Keratinocyte (primary cell): ENCODE measurements around the gene DNHD1. TPM values are rescaled to one million over a fixed set of nuclear protein-coding genes. Genes with fewer than 3 reads are reported as not detected.

Experiments
- DNase-seq: peaks from one replicate; pipeline ENCODE4 v3.0.0-alpha.2; 2011; ENCODE audit warnings: low read depth, missing footprints, low spot score
- FAIRE-seq: peaks from 2 replicates; lab custom pipeline; 2011; peaks lifted over from hg19 to GRCh38; lab: Jason Lieb, UNC
- H2AFZ ChIP-seq: 2 replicates; pipeline ENCODE4 v1.6.0; 2012; ENCODE audit warnings: low read length, control low read depth, inconsistent platforms; ENCODE audit not compliant: control insufficient read depth
- H3K27ac ChIP-seq: 2 replicates; pipeline ENCODE4 v1.5.1; 2011; ENCODE audit warnings: low read length; ENCODE audit not compliant: control insufficient read depth, insufficient read depth
- H3K27me3 ChIP-seq: 3 replicates; pipeline ENCODE4 v1.6.0; 2011; ENCODE audit warnings: low read length; ENCODE audit not compliant: control insufficient read depth, insufficient read depth; ENCODE audit errors: extremely low read depth
- H3K36me3 ChIP-seq, 2 experiments: 2 replicates in 1 of 2; 3 replicates in 1 of 2; pipeline ENCODE4 v1.5.1; 2011; ENCODE audit warnings: low read length in 2 of 2, mild to moderate bottlenecking in 1 of 2; ENCODE audit not compliant: control insufficient read depth in 2 of 2, insufficient read depth in 2 of 2; ENCODE audit errors: extremely low read depth in 1 of 2
- H3K4me1 ChIP-seq: 3 replicates; pipeline ENCODE4 v1.5.1; 2011; ENCODE audit warnings: low read length; ENCODE audit not compliant: control insufficient read depth, insufficient read depth; ENCODE audit errors: extremely low read depth
- H3K4me2 ChIP-seq: 3 replicates; pipeline ENCODE4 v1.6.0; 2011; ENCODE audit warnings: low read depth, low read length; ENCODE audit not compliant: control insufficient read depth, insufficient read depth; ENCODE audit errors: extremely low read depth
- H3K4me3 ChIP-seq, 3 experiments: fragments of 200-600 bp in 1 of 3; sonication (generic) in 1 of 3; 2 replicates in 2 of 3; 3 replicates in 1 of 3; pipeline ENCODE4 v1.5.1; 2011 to 2016; ENCODE audit warnings: low read length in 3 of 3, mild to moderate bottlenecking in 3 of 3, control low read depth in 2 of 3, inconsistent platforms in 1 of 3, low read depth in 1 of 3, mixed read lengths in 1 of 3, mixed run types in 1 of 3, moderate library complexity in 1 of 3; ENCODE audit not compliant: control insufficient read depth in 2 of 3, insufficient read depth in 2 of 3; ENCODE audit errors: extremely low read depth in 1 of 3
- H3K79me2 ChIP-seq: 2 replicates; pipeline ENCODE4 v1.6.0; 2012; ENCODE audit warnings: low read length; ENCODE audit not compliant: control insufficient read depth, insufficient read depth
- H3K9ac ChIP-seq: 3 replicates; pipeline ENCODE4 v1.6.0; 2011; ENCODE audit warnings: low read length; ENCODE audit not compliant: control insufficient read depth, insufficient read depth; ENCODE audit errors: extremely low read depth
- H3K9me1 ChIP-seq: 3 replicates; pipeline ENCODE4 v1.6.0; 2011; ENCODE audit warnings: low read length; ENCODE audit not compliant: control insufficient read depth, insufficient read depth; ENCODE audit errors: extremely low read depth
- H3K9me3 ChIP-seq: 2 replicates; pipeline ENCODE4 v1.5.1; 2012; ENCODE audit warnings: low read depth, low read length; ENCODE audit not compliant: control insufficient read depth
- H4K20me1 ChIP-seq: 3 replicates; pipeline ENCODE4 v1.6.0; 2011; ENCODE audit warnings: low read length; ENCODE audit not compliant: control insufficient read depth, insufficient read depth; ENCODE audit errors: extremely low read depth
- EZH2 ChIP-seq: IDR thresholded peaks from one replicate; pipeline ENCODE4 v1.6.1; 2012; ENCODE audit warnings: inconsistent platforms, mild to moderate bottlenecking, low read length, moderate library complexity
- dilution Hi-C: fragments of 300-500 bp; cut with MboI; formaldehyde crosslinking; loops from one replicate; pipeline ENCODE4 v1.7.0; 2020; ENCODE audit warnings: low sequenced_read_pairs; ENCODE audit not compliant: extremely low pct_ligation_motif_present
- polyA plus RNA-seq, 5 experiments: library from polyadenylated mRNA; depleted of rRNA in 3 of 5; stranded (reverse) in 3 of 5; stranded (forward) in 1 of 5; unstranded in 1 of 5; fragments of >200 nt; gene quantifications; 1 replicate in 1 of 5; 2 replicates in 3 of 5; 3 replicates in 1 of 5; pipeline versions ENCODE4 v1.2.1 to v1.2.3, GENCODE V29; 2011 to 2012; ENCODE audit warnings: missing spikeins in 2 of 5, low read depth in 1 of 5, low replicate concordance in 1 of 5
- TF ChIP-seq, protein P1 (sequence below), 3 experiments: IDR thresholded peaks in 1 of 3; conservative IDR thresholded peaks in 1 of 3; optimal IDR thresholded peaks in 1 of 3; 2 replicates in 2 of 3; 3 replicates in 1 of 3; pipeline versions ENCODE3 to v1.5.1; 2011; ENCODE audit warnings: low read length in 3 of 3, mild to moderate bottlenecking in 3 of 3, moderate library complexity in 2 of 3, control low read depth in 1 of 3, inconsistent platforms in 1 of 3; ENCODE audit not compliant: insufficient read depth in 2 of 3; ENCODE audit errors: extremely low read depth in 1 of 3

The DNHD1 gene
- polyA plus RNA-seq, 1 donor (not counting 4 experiments of a cell fraction or from before 2014, with no cell fraction given), result 2.9 TPM

DNA sequence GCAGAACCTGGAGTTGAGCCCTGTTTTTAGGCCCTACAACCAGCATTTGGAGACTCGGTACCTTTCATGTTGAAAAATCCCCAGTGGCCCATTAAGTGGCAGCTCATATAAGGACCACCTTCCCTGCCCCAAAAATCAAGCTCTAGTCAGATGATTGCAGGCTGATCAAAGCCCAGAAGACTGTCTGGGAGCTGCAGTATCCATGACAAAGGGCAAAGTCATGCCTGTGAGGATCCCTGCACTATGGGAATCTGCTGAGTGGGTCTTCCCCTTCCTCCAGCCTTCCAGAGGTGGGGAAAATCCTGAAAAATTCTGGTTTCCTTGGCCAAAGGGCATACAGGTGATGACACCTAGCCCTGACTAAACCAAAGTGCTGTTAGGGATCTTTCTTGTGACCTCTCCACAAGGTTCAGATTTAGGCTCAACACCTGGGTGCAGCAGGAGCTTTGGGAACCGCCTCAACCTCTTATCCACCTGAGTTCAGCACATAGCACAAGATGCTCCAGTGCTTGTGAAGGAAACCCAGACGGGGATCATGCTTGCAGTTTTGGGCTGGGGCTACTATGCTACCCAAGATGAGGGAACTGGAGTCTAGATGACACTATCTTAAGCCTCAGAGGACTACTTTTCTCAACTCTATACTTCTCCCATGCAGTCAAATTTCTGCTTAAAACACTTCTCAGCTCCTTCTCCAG, 22.1 kb upstream of the DNHD1 start:
- no peak for DNase-seq
- peak overlapping the region; percentile 78 for H3K9ac ChIP-seq
- peaks cover 15% of the 10 kb centered on the region for H3K4me1 ChIP-seq
- peaks cover 23 to 30% of the 10 kb centered on the region in 2 experiments for H3K36me3 ChIP-seq
- H3K4me3 ChIP-seq, result no peak overlapping the region
- TF ChIP-seq EZH2, result no peak
- TF ChIP-seq, protein P1, sequence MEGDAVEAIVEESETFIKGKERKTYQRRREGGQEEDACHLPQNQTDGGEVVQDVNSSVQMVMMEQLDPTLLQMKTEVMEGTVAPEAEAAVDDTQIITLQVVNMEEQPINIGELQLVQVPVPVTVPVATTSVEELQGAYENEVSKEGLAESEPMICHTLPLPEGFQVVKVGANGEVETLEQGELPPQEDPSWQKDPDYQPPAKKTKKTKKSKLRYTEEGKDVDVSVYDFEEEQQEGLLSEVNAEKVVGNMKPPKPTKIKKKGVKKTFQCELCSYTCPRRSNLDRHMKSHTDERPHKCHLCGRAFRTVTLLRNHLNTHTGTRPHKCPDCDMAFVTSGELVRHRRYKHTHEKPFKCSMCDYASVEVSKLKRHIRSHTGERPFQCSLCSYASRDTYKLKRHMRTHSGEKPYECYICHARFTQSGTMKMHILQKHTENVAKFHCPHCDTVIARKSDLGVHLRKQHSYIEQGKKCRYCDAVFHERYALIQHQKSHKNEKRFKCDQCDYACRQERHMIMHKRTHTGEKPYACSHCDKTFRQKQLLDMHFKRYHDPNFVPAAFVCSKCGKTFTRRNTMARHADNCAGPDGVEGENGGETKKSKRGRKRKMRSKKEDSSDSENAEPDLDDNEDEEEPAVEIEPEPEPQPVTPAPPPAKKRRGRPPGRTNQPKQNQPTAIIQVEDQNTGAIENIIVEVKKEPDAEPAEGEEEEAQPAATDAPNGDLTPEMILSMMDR (optimal IDR thresholded peaks at IDR 0.05 in 1 of 3, IDR thresholded peaks at IDR 0.05 in 1 of 3, conservative IDR thresholded peaks at IDR 0.05 in 1 of 3; ENCODE audit: extremely low read depth in 1 of 3, insufficient read depth in 2 of 3, low read length in 3 of 3), result no peak
- H3K9me1 ChIP-seq, result peaks cover 2% of the 10 kb centered on the region
- peak overlapping the region; percentile 78 for H3K27ac ChIP-seq
- dilution Hi-C loops, result no loop called here
- H3K4me2 ChIP-seq, result peak overlapping the region; percentile 94
- no peaks in the 10 kb centered on the region for H3K27me3 ChIP-seq
- H4K20me1 ChIP-seq, result no peaks in the 10 kb centered on the region
- peak; percentile 68 for FAIRE-seq
- no peaks in the 10 kb centered on the region for H3K9me3 ChIP-seq
- H2AFZ ChIP-seq, result no peak overlapping the region
- H3K79me2 ChIP-seq, result peaks cover 20% of the 10 kb centered on the region

DNA sequence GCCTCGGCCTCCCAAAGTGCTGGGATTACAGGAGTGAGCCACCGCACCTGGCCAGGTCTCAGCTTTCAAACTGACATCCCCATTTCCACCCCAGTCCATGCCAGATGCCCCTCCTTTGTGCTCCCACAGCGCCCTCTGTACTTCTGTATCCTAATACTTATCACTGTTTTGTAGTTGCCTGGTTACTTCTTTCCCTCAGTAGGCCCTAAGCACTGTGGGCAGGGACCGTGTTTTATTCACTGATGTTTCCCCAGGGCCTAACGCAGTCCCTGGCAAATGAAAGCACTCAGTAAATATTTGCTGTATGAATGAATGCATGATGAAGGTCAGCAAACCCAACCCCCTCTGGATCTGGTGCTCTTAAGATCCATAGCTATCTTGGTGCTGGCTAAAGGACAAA, 21.1 kb upstream of the DNHD1 start:
- no peak overlapping the region for H3K4me3 ChIP-seq
- peaks cover 30% of the 10 kb centered on the region for H3K79me2 ChIP-seq
- H3K9me1 ChIP-seq, result peaks cover 3% of the 10 kb centered on the region
- no peak overlapping the region for H3K4me2 ChIP-seq
- FAIRE-seq (no peak), DNase-seq (no peak)
- no peak overlapping the region for H3K27ac ChIP-seq
- no peaks in the 10 kb centered on the region for H3K9me3 ChIP-seq
- peaks cover 23 to 31% of the 10 kb centered on the region in 2 experiments for H3K36me3 ChIP-seq
- H3K9ac ChIP-seq, result no peak overlapping the region
- H4K20me1 ChIP-seq, result no peaks in the 10 kb centered on the region
- H2AFZ ChIP-seq, result no peak overlapping the region
- dilution Hi-C loops, result no loop called here
- no peaks in the 10 kb centered on the region for H3K27me3 ChIP-seq
- H3K4me1 ChIP-seq, result peaks cover 22% of the 10 kb centered on the region
- no peak for TF ChIP-seq EZH2
- TF ChIP-seq, protein P1 (optimal IDR thresholded peaks at IDR 0.05 in 1 of 3, IDR thresholded peaks at IDR 0.05 in 1 of 3, conservative IDR thresholded peaks at IDR 0.05 in 1 of 3; ENCODE audit: extremely low read depth in 1 of 3, insufficient read depth in 2 of 3, low read length in 3 of 3), result peak in 1 of 3 experiments; percentile 3
